H1 (cell line): ENCODE measurements around the gene TIGD1. TPM values are rescaled to one million over a fixed set of nuclear protein-coding genes. Genes with fewer than 3 reads are reported as not detected.

Experiments
- CTBP2 ChIP-seq: IDR thresholded peaks from 2 replicates; pipeline ENCODE4 v1.7.0; 2011; ENCODE audit warnings: borderline replicate concordance, mild to moderate bottlenecking, moderate library complexity, mixed read lengths, low read length; ENCODE audit not compliant: insufficient read depth, insufficient read length
- CTCF ChIP-seq, 3 experiments: IDR thresholded peaks; 1 replicate in 2 of 3; 2 replicates in 1 of 3; pipeline versions ENCODE4 v1.5.1 to v1.6.1; 2011; ENCODE audit warnings: low read length in 3 of 3, mild to moderate bottlenecking in 3 of 3, inconsistent platforms in 2 of 3, low read depth in 1 of 3, moderate library complexity in 1 of 3; ENCODE audit not compliant: insufficient read depth in 1 of 3; ENCODE audit errors: control extremely low read depth in 1 of 3
- FOSL1 ChIP-seq: IDR thresholded peaks from 2 replicates; pipeline ENCODE4 v1.6.1; 2011; ENCODE audit warnings: mild to moderate bottlenecking, low read depth, low read length, moderate library complexity; ENCODE audit not compliant: insufficient read depth
- polyA plus RNA-seq, 7 experiments: library from polyadenylated mRNA; depleted of rRNA in 3 of 7; stranded (reverse) in 5 of 7; unstranded in 2 of 7; fragments of >200 nt in 5 of 7; fragments of 200-250 nt in 2 of 7; gene quantifications; 1 replicate in 5 of 7; 2 replicates in 1 of 7; 4 replicates in 1 of 7; pipeline versions ENCODE4 v1.2.1 to v1.2.3, GENCODE V29; 2011 to 2013; ENCODE audit warnings: missing spikeins in 2 of 7, mixed read lengths in 2 of 7
- total RNA-seq: library from RNA; stranded (reverse); fragmentation: NEBNext Ultra II Directional; extraction: Animal tissue kit (Norgen Biotek cat#: 25700); gene quantifications from 2 replicates; pipeline ENCODE4 v1.2.1, GENCODE V29; 2021

TIGD1 gene
- total and polyA plus RNA-seq, 2 of the 8 experiments (the other 6 are each of a cell fraction or from before 2014, with no cell fraction given): 4.7 to 8.3 TPM

- no peak for TF ChIP-seq CTCF (IDR thresholded peaks at IDR 0.05; ENCODE audit: control extremely low read depth in 1 of 3, insufficient read depth in 1 of 3, low read depth in 1 of 3, low read length in 3 of 3)
- no peak for TF ChIP-seq FOSL1
- no peak for TF ChIP-seq CTBP2
Measured at GRCh38 chr2:232524771-232525170, 25.6 kb downstream of the TIGD1 start (continued).
